ENCODE measurements around the gene MYO15A. TPM values are rescaled to one million over a fixed set of nuclear protein-coding genes. Genes with fewer than 3 reads are reported as not detected.

Gene MYO15A
- total RNA-seq, 2 experiments from 2014 or later = 0.23 to 0.35 TPM

GRCh38 chr17:18158022-18158600 lies 49.6 kb downstream of the MYO15A start:
- peak overlapping the region; percentile 83 for H3K27ac Mint-ChIP-seq
- H3K4me3 Mint-ChIP-seq = peak overlapping the region; percentile 72
- DNase-seq = peak; percentile 94
- peaks cover 18% of the 10 kb centered on the region for H3K4me1 Mint-ChIP-seq
- H3K36me3 Mint-ChIP-seq (ENCODE audit: low read depth) = no peaks in the 10 kb centered on the region
- H3K27me3 Mint-ChIP-seq = no peaks in the 10 kb centered on the region
- no peaks in the 10 kb centered on the region for H3K9me3 Mint-ChIP-seq
- CTCF ChIA-PET = interaction anchor here (0.6 to 1.1 kb wide), 3 partner anchors 23 to 1852 kb away, joined by 3 to 4 read pairs (median 3); no protein-coding TSS in a partner anchor
- POLR2A ChIA-PET = interaction anchor here (1.0 kb wide), 2 partner anchors 12 to 14 kb away, joined by 3 read pairs; no protein-coding TSS in a partner anchor

GRCh38 chr17:18159551-18160120 lies 51.1 kb downstream of the MYO15A start:
- no peaks in the 10 kb centered on the region for H3K27me3 Mint-ChIP-seq
- H3K27ac Mint-ChIP-seq = no peak overlapping the region
- DNase-seq = no peak
- H3K4me1 Mint-ChIP-seq = peaks cover 10% of the 10 kb centered on the region
- H3K4me3 Mint-ChIP-seq = no peak overlapping the region
- ChIA-PET POLR2A (no interaction called here), CTCF (interaction anchor here (0.6 to 1.0 kb wide), 3 partner anchors 17 to 468 kb away, joined by 3 to 5 read pairs (median 4); no protein-coding TSS in a partner anchor)
- no peaks in the 10 kb centered on the region for H3K36me3 Mint-ChIP-seq (ENCODE audit: low read depth)
- no peaks in the 10 kb centered on the region for H3K9me3 Mint-ChIP-seq

GRCh38 chr17:18160128-18160856 lies 51.7 kb downstream of the MYO15A start:
- no peak for DNase-seq
- no peaks in the 10 kb centered on the region for H3K27me3 Mint-ChIP-seq
- H3K4me1 Mint-ChIP-seq = peaks cover 10% of the 10 kb centered on the region
- no peaks in the 10 kb centered on the region for H3K9me3 Mint-ChIP-seq
- POLR2A ChIA-PET = no interaction called here
- H3K27ac Mint-ChIP-seq = no peak overlapping the region
- H3K36me3 Mint-ChIP-seq (ENCODE audit: low read depth) = no peaks in the 10 kb centered on the region
- H3K4me3 Mint-ChIP-seq = no peak overlapping the region
- CTCF ChIA-PET = interaction anchor here (0.6 to 2.0 kb wide), 4 partner anchors 10 to 468 kb away, joined by 3 to 7 read pairs (median 4); no protein-coding TSS in a partner anchor

- no peak overlapping the region for H3K27ac Mint-ChIP-seq
- H3K9me3 Mint-ChIP-seq = no peaks in the 10 kb centered on the region
- DNase-seq = no peak
- ChIA-PET CTCF (interaction anchor here (1.6 to 2.0 kb wide), 3 partner anchors 9 to 20 kb away, joined by 4 to 7 read pairs (median 7); no protein-coding TSS in a partner anchor), POLR2A (no interaction called here)
- H3K4me1 Mint-ChIP-seq = peaks cover 6% of the 10 kb centered on the region
- no peaks in the 10 kb centered on the region for H3K27me3 Mint-ChIP-seq
- H3K4me3 Mint-ChIP-seq = no peak overlapping the region
- no peaks in the 10 kb centered on the region for H3K36me3 Mint-ChIP-seq (ENCODE audit: low read depth)
These were observed 52.9 kb downstream of the MYO15A start for GRCh38 chr17:18161207-18162145.

GRCh38 chr17:18163547-18163946 lies 55.0 kb downstream of the MYO15A start:
- no peak overlapping the region for H3K27ac Mint-ChIP-seq
- peaks cover 2% of the 10 kb centered on the region for H3K4me1 Mint-ChIP-seq
- no peaks in the 10 kb centered on the region for H3K9me3 Mint-ChIP-seq
- H3K27me3 Mint-ChIP-seq = no peaks in the 10 kb centered on the region
- no peaks in the 10 kb centered on the region for H3K36me3 Mint-ChIP-seq (ENCODE audit: low read depth)
- ChIA-PET CTCF (interaction anchor here (0.6 to 1.5 kb wide), 2 partner anchors 9 to 896 kb away, joined by 3 to 4 read pairs; no protein-coding TSS in a partner anchor), POLR2A (no interaction called here)
- DNase-seq = no peak
- no peak overlapping the region for H3K4me3 Mint-ChIP-seq

- POLR2A ChIA-PET = no interaction called here
- Mint-ChIP-seq H3K27ac (peak overlapping the region; percentile 50), H3K4me3 (no peak overlapping the region), H3K9me3 (no peaks in the 10 kb centered on the region), H3K4me1 (no peaks in the 10 kb centered on the region), H3K27me3 (no peaks in the 10 kb centered on the region), H3K36me3 (ENCODE audit: low read depth) (no peaks in the 10 kb centered on the region)
- CTCF ChIA-PET = no interaction called here
- DNase-seq = no peak
These were observed 58.3 kb downstream of the MYO15A start for GRCh38 chr17:18166894-18167293.

- POLR2A ChIA-PET = no interaction called here
- Mint-ChIP-seq H3K36me3 (ENCODE audit: low read depth) (no peaks in the 10 kb centered on the region), H3K9me3 (no peaks in the 10 kb centered on the region), H3K4me1 (no peaks in the 10 kb centered on the region), H3K27me3 (no peaks in the 10 kb centered on the region), H3K4me3 (no peak overlapping the region), H3K27ac (peak overlapping the region; percentile 50)
- DNase-seq = no peak
- CTCF ChIA-PET = no interaction called here
These were observed 58.9 kb downstream of the MYO15A start for GRCh38 chr17:18167421-18167820.

- POLR2A ChIA-PET = no interaction called here
- CTCF ChIA-PET = interaction anchor here (0.6 to 2.1 kb wide), 3 partner anchors 9 to 213 kb away, joined by 4 to 7 read pairs (median 4); no protein-coding TSS in a partner anchor
- H3K27me3 Mint-ChIP-seq = no peaks in the 10 kb centered on the region
These were observed 64.1 kb downstream of the MYO15A start for GRCh38 chr17:18172531-18173278.

GRCh38 chr17:18173740-18174139 lies 65.2 kb downstream of the MYO15A start:
- Mint-ChIP-seq H3K36me3 (ENCODE audit: low read depth) (no peaks in the 10 kb centered on the region), H3K9me3 (no peaks in the 10 kb centered on the region), H3K4me1 (peaks cover 3% of the 10 kb centered on the region), H3K27me3 (no peaks in the 10 kb centered on the region), H3K27ac (no peak overlapping the region), H3K4me3 (no peak overlapping the region)
- ChIA-PET CTCF (interaction anchor here (1.3 kb wide), 1 partner anchor 12 kb away, joined by 3 read pairs; no protein-coding TSS in a partner anchor), POLR2A (no interaction called here)
- DNase-seq = no peak

More at GRCh38 chr17:18172531-18173278, 64.1 kb downstream of the MYO15A start:
- peaks cover 3% of the 10 kb centered on the region for H3K4me1 Mint-ChIP-seq
- no peaks in the 10 kb centered on the region for H3K9me3 Mint-ChIP-seq
- no peaks in the 10 kb centered on the region for H3K36me3 Mint-ChIP-seq (ENCODE audit: low read depth)
- no peak overlapping the region for H3K4me3 Mint-ChIP-seq
- DNase-seq = no peak
- H3K27ac Mint-ChIP-seq = no peak overlapping the region

GRCh38 chr17:18176176-18176575 lies 67.6 kb downstream of the MYO15A start:
- H3K27ac Mint-ChIP-seq = no peak overlapping the region
- no peaks in the 10 kb centered on the region for H3K36me3 Mint-ChIP-seq (ENCODE audit: low read depth)

GRCh38 chr17:18177133-18177532 lies 68.6 kb downstream of the MYO15A start:
- ChIA-PET CTCF (interaction anchor here (1.1 kb wide), 1 partner anchor 24 kb away, joined by 3 read pairs; no protein-coding TSS in a partner anchor), POLR2A (no interaction called here)
- H3K27me3 Mint-ChIP-seq = no peaks in the 10 kb centered on the region
- H3K27ac Mint-ChIP-seq = no peak overlapping the region
- H3K4me1 Mint-ChIP-seq = peaks cover 17% of the 10 kb centered on the region
- no peak for DNase-seq
- no peaks in the 10 kb centered on the region for H3K36me3 Mint-ChIP-seq (ENCODE audit: low read depth)
- H3K4me3 Mint-ChIP-seq = no peak overlapping the region
- no peaks in the 10 kb centered on the region for H3K9me3 Mint-ChIP-seq

More at GRCh38 chr17:18176176-18176575, 67.6 kb downstream of the MYO15A start:
- Mint-ChIP-seq H3K4me3 (no peak overlapping the region), H3K4me1 (peaks cover 8% of the 10 kb centered on the region), H3K9me3 (no peaks in the 10 kb centered on the region), H3K27me3 (no peaks in the 10 kb centered on the region)
- ChIA-PET CTCF (no interaction called here), POLR2A (no interaction called here)
- DNase-seq = no peak

- Mint-ChIP-seq H3K4me1 (peaks cover 20% of the 10 kb centered on the region), H3K9me3 (no peaks in the 10 kb centered on the region), H3K36me3 (ENCODE audit: low read depth) (no peaks in the 10 kb centered on the region), H3K27ac (no peak overlapping the region), H3K4me3 (no peak overlapping the region), H3K27me3 (no peaks in the 10 kb centered on the region)
- POLR2A ChIA-PET = no interaction called here
- CTCF ChIA-PET = interaction anchor here (1.1 kb wide), 1 partner anchor 25 kb away, joined by 3 read pairs; no protein-coding TSS in a partner anchor
- no peak for DNase-seq
These were observed 69.2 kb downstream of the MYO15A start for GRCh38 chr17:18177722-18178121.

Data from activated CD4-positive, alpha-beta T cell treated with anti-CD3 and anti-CD28 coated beads, Interleukin-2, amount 10 ng/mL, durations not matched to agents 7 days and 5 days (primary cell).